HFFc6 (cell line): Measurements from ENCODE around the gene HADHB. TPM values are rescaled to one million over a fixed set of nuclear protein-coding genes. Genes with fewer than 3 reads are reported as not detected.

Source experiments
- DNase-seq: peaks from one replicate; pipeline ENCODE4 v3.0.0-alpha.2; 2018
- H3K27ac Mint-ChIP-seq: 2 replicates; pipeline ENCODE4 v1.8.0; 2020; ENCODE audit warnings: mild to moderate bottlenecking, mixed read lengths
- H3K27me3 Mint-ChIP-seq: 2 replicates; pipeline ENCODE4 v1.8.0; 2021; ENCODE audit warnings: mild to moderate bottlenecking, moderate library complexity, mixed read lengths; ENCODE audit not compliant: insufficient read depth
- H3K36me3 Mint-ChIP-seq: 2 replicates; pipeline ENCODE4 v1.8.0; 2021; ENCODE audit warnings: low read depth, mixed read lengths
- H3K4me1 Mint-ChIP-seq: 2 replicates; pipeline ENCODE4 v1.8.0; 2020; ENCODE audit warnings: low read depth, mixed read lengths
- H3K4me3 Mint-ChIP-seq: 2 replicates; pipeline ENCODE4 v1.8.0; 2020; ENCODE audit warnings: mild to moderate bottlenecking, moderate library complexity, mixed read lengths
- H3K9me3 Mint-ChIP-seq: 2 replicates; pipeline ENCODE4 v1.8.0; 2020; ENCODE audit warnings: mild to moderate bottlenecking, mixed read lengths
- CTCF ChIP-seq: fragments of 200-600 bp; sonication (generic); IDR thresholded peaks from 2 replicates; pipeline ENCODE4 v1.5.0; 2021; ENCODE audit warnings: antibody characterized with exemption, mild to moderate bottlenecking
- total RNA-seq, 6 experiments: library from RNA; stranded (reverse); fragmentation: NEBNext Ultra II Directional; extraction: Animal tissue kit (Norgen Biotek cat#: 25700); gene quantifications; 2 replicates in 1 of 6; 3 replicates in 5 of 6; pipeline ENCODE4 v1.2.3, GENCODE V29; 2021

The HADHB gene
- total RNA-seq, 6 experiments from 2014 or later: 93.9 to 119 (median 112) TPM

GRCh38 chr2:26273501-26273900, 28.8 kb downstream of the HADHB start:
- no peaks in the 10 kb centered on the region; the same call in 1 of the 2 replicates for H3K27me3 Mint-ChIP-seq
- H3K4me1 Mint-ChIP-seq: peaks cover 33% of the 10 kb centered on the region
- TF ChIP-seq CTCF: no peak
- H3K27ac Mint-ChIP-seq: peak overlapping the region; percentile 73
- no peak overlapping the region for H3K4me3 Mint-ChIP-seq
- H3K9me3 Mint-ChIP-seq: no peaks in the 10 kb centered on the region
- no peak for DNase-seq
- peaks cover 6% of the 10 kb centered on the region; the same call in 1 of the 2 replicates for H3K36me3 Mint-ChIP-seq

- peak overlapping the region; percentile 61 for H3K27ac Mint-ChIP-seq
- H3K27me3 Mint-ChIP-seq: no peaks in the 10 kb centered on the region; the same call in 1 of the 2 replicates
- H3K4me1 Mint-ChIP-seq: peaks cover 31% of the 10 kb centered on the region
- no peaks in the 10 kb centered on the region for H3K9me3 Mint-ChIP-seq
- H3K4me3 Mint-ChIP-seq: no peak overlapping the region
- DNase-seq: peak; percentile 82
- TF ChIP-seq CTCF: no peak
- peaks cover 4% of the 10 kb centered on the region; the same call in 1 of the 2 replicates for H3K36me3 Mint-ChIP-seq
These were observed 29.4 kb downstream of the HADHB start for GRCh38 chr2:26274058-26274613.

GRCh38 chr2:26276484-26277227, 31.9 kb downstream of the HADHB start:
- Mint-ChIP-seq H3K27me3 (no peaks in the 10 kb centered on the region; the same call in 1 of the 2 replicates), H3K36me3 (peaks cover 10% of the 10 kb centered on the region), H3K27ac (no peak overlapping the region), H3K9me3 (no peaks in the 10 kb centered on the region), H3K4me3 (no peak overlapping the region), H3K4me1 (peaks cover 14% of the 10 kb centered on the region)
- no peak for DNase-seq
- no peak for TF ChIP-seq CTCF

DNA sequence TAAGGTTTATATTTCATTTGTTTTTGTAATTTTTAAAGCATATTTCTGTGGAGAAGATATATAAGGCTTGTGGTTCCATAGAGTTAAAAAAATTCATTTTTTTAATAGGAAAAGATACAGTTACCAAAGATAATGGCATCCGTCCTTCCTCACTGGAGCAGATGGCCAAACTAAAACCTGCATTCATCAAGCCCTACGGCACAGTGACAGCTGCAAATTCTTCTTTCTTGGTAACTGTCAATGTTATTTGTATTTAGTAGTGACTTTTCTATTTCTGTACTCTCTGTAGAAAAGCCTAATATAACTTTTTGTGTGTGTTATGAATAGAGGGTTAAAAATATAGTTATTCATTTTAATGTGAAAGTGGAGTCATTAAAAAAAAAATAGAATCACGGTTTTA, 35.1 kb downstream of the HADHB start:
- H3K4me1 Mint-ChIP-seq: peaks cover 11% of the 10 kb centered on the region
- no peak overlapping the region for H3K27ac Mint-ChIP-seq
- no peaks in the 10 kb centered on the region; the same call in 1 of the 2 replicates for H3K27me3 Mint-ChIP-seq
- no peak overlapping the region for H3K4me3 Mint-ChIP-seq
- H3K36me3 Mint-ChIP-seq: peaks cover 20% of the 10 kb centered on the region
- DNase-seq: no peak
- no peak for TF ChIP-seq CTCF
- no peaks in the 10 kb centered on the region for H3K9me3 Mint-ChIP-seq

GRCh38 chr2:26281226-26281625, 36.5 kb downstream of the HADHB start:
- peaks cover 25% of the 10 kb centered on the region for H3K36me3 Mint-ChIP-seq
- no peak overlapping the region for H3K27ac Mint-ChIP-seq
- peaks cover 11% of the 10 kb centered on the region for H3K4me1 Mint-ChIP-seq
- H3K27me3 Mint-ChIP-seq: no peaks in the 10 kb centered on the region; the same call in 1 of the 2 replicates
- no peak overlapping the region for H3K4me3 Mint-ChIP-seq
- H3K9me3 Mint-ChIP-seq: no peaks in the 10 kb centered on the region
- no peak for TF ChIP-seq CTCF
- DNase-seq: no peak
